HepG2 (cell line): ENCODE results near the gene CDH23. TPM values are rescaled to one million over a fixed set of nuclear protein-coding genes. Genes with fewer than 3 reads are reported as not detected.

Experiments
- ATF6 ChIP-seq: sonication (generic); formaldehyde crosslinking; conservative IDR thresholded peaks from 2 replicates; pipeline ENCODE4 v1.4.0; 2020; ENCODE audit warnings: missing genetic modification reagents
- NONO ChIP-seq, 2 experiments: fragments of 450-650 bp in 1 of 2; sonication (generic) in 1 of 2; formaldehyde crosslinking in 1 of 2; IDR thresholded peaks in 1 of 2; conservative IDR thresholded peaks in 1 of 2; 2 replicates each; pipeline versions ENCODE4 v1.6.1 to v1.8.0; 2017 to 2022; ENCODE audit warnings: mild to moderate bottlenecking in 1 of 2, missing genetic modification reagents in 1 of 2, moderate library complexity in 1 of 2
- STAT6 ChIP-seq: sonication (generic); formaldehyde crosslinking; IDR thresholded peaks from 2 replicates; pipeline ENCODE4 v1.4.0; 2020; ENCODE audit warnings: missing genetic modification reagents, mild to moderate bottlenecking, borderline replicate concordance
- TP53 ChIP-seq: sonication (generic); formaldehyde crosslinking; conservative IDR thresholded peaks from 2 replicates; pipeline ENCODE4 v1.4.0; 2020; ENCODE audit warnings: missing genetic modification reagents
- USF2 ChIP-seq, 2 experiments: sonication (generic) in 1 of 2; formaldehyde crosslinking in 1 of 2; IDR thresholded peaks; 2 replicates each; pipeline versions ENCODE4 v1.5.1 to v1.6.1; 2011 to 2020; ENCODE audit warnings: borderline replicate concordance in 1 of 2, low read depth in 1 of 2, low read length in 1 of 2, mild to moderate bottlenecking in 1 of 2, missing genetic modification reagents in 1 of 2, moderate library complexity in 1 of 2
- ZNF678 ChIP-seq: sonication (generic); formaldehyde crosslinking; IDR thresholded peaks from 2 replicates; pipeline ENCODE4 v1.4.0; 2020; ENCODE audit warnings: mild to moderate bottlenecking, missing genetic modification reagents
- ZNF83 ChIP-seq: sonication (generic); formaldehyde crosslinking; IDR thresholded peaks from 2 replicates; pipeline ENCODE4 v1.4.0; 2020; ENCODE audit warnings: missing genetic modification reagents, mild to moderate bottlenecking, borderline replicate concordance
- polyA plus RNA-seq, 8 experiments: library from polyadenylated mRNA; depleted of rRNA in 3 of 8; stranded (reverse) in 7 of 8; unstranded in 1 of 8; fragments of >200 nt; fragmentation: Illumina TruSeq in 4 of 8; extraction: Trizol in 4 of 8; gene quantifications; 2 replicates each; pipeline versions ENCODE4 v1.2.1 to v1.2.3, GENCODE V29; 2011 to 2016; ENCODE audit warnings: low read depth in 4 of 8, missing spikeins in 1 of 8, mixed read lengths in 1 of 8; ENCODE audit not compliant: insufficient read depth in 1 of 8
- total RNA-seq, 5 experiments: library from RNA; depleted of rRNA; stranded (reverse); fragments of >200 nt; fragmentation: Illumina TruSeq; extraction: Trizol; gene quantifications; 2 replicates each; pipeline ENCODE4 v1.2.3, GENCODE V29; 2016; ENCODE audit warnings: low read depth in 1 of 5

CDH23 gene
- total and polyA plus RNA-seq, 2 of the 13 experiments (the other 11 are each of a cell fraction or from before 2014, with no cell fraction given): 0.13 TPM; not detected in 1

GRCh38 chr10:71691405-71691804 is 294.7 kb downstream of the CDH23 start (continued):
- TF ChIP-seq STAT6: no peak
- TF ChIP-seq USF2 (IDR thresholded peaks at IDR 0.05; ENCODE audit: low read depth, low read length): no peak
- TF ChIP-seq USF2 (CRISPR knock-in tag; IDR thresholded peaks at IDR 0.05; ENCODE audit: borderline replicate concordance): no peak
- TF ChIP-seq TP53 (CRISPR knock-in tag): no peak
- TF ChIP-seq NONO (IDR thresholded peaks at IDR 0.05): no peak
- no peak for TF ChIP-seq NONO (CRISPR knock-in tag; conservative IDR thresholded peaks at IDR 0.05)
- TF ChIP-seq ZNF678: no peak
- TF ChIP-seq ATF6 (CRISPR knock-in tag): no peak
- TF ChIP-seq ZNF83 (CRISPR knock-in tag): no peak
